HG03469 (cell line): ENCODE data around the gene WDR36.

Experiments
- ATAC-seq: cut with Tn5 transposase; IDR thresholded peaks from one replicate; pipeline ENCODE4 v1.9.1; 2021; ENCODE audit warnings: mild to moderate bottlenecking, moderate library complexity, moderate number of reproducible peaks; ENCODE audit not compliant: unreplicated experiment

The WDR36 gene

GRCh38 chr5:111092062-111092853 is at the start of gene WDR36:
WDR36 (plus strand) TSS chr5:111092348; CDS start chr5:111092457, 109 bp downstream.
- peak; percentile 88 for ATAC-seq

- ATAC-seq, result no peak
Measured at GRCh38 chr5:111043712-111044506, 48.2 kb upstream of the WDR36 start.

GRCh38 chr5:111058064-111058463 is 34.1 kb upstream of the WDR36 start:
- ATAC-seq, result no peak

- no peak for ATAC-seq
Measured at GRCh38 chr5:111060169-111060568, 32.0 kb upstream of the WDR36 start.

- no peak for ATAC-seq
Measured at GRCh38 chr5:111061618-111062017, 30.5 kb upstream of the WDR36 start.

GRCh38 chr5:111063709-111064322 is 28.3 kb upstream of the WDR36 start:
- ATAC-seq, result peak; percentile 85

GRCh38 chr5:111066261-111066938 is 25.7 kb upstream of the WDR36 start:
- ATAC-seq, result no peak

- ATAC-seq, result no peak
Measured at GRCh38 chr5:111068213-111068612, 23.9 kb upstream of the WDR36 start.

GRCh38 chr5:111069839-111070238 is 22.3 kb upstream of the WDR36 start:
- no peak for ATAC-seq

GRCh38 chr5:111070272-111071134 is 21.6 kb upstream of the WDR36 start:
- no peak for ATAC-seq

GRCh38 chr5:111071413-111071812 is 20.7 kb upstream of the WDR36 start, which contains the start of gene TSLP:
TSLP (plus strand) TSS chr5:111071713; CDS start chr5:111071891, 178 bp downstream.
- no peak for ATAC-seq

- peak; percentile 39 for ATAC-seq
Measured at GRCh38 chr5:111072949-111073682, 19.0 kb upstream of the WDR36 start.

GRCh38 chr5:111074244-111074643 is 17.9 kb upstream of the WDR36 start:
- no peak for ATAC-seq

- no peak for ATAC-seq
Measured at GRCh38 chr5:111075520-111075919, 16.6 kb upstream of the WDR36 start.

- ATAC-seq, result no peak
Measured at GRCh38 chr5:111076091-111076490, 16.1 kb upstream of the WDR36 start.

- no peak for ATAC-seq
Measured at GRCh38 chr5:111077678-111078077, 14.5 kb upstream of the WDR36 start.

- ATAC-seq, result no peak
Measured at GRCh38 chr5:111079846-111080245, 12.3 kb upstream of the WDR36 start.

- ATAC-seq, result no peak
Measured at GRCh38 chr5:111083323-111083722, 8.8 kb upstream of the WDR36 start.

GRCh38 chr5:111095982-111096381 is 3.8 kb downstream of the WDR36 start:
- no peak for ATAC-seq
